Measurements from ENCODE around the gene DDX51. TPM values are rescaled to one million over a fixed set of nuclear protein-coding genes. Genes with fewer than 3 reads are reported as not detected.

Gene DDX51
- total and polyA plus RNA-seq, 2 of the 13 experiments (the other 11 are each of a cell fraction or from before 2014, with no cell fraction given), result 10.1 TPM

- Histone ChIP-seq H3K4me3 (replicated peaks in 1 of 3; ENCODE audit: insufficient read depth in 1 of 3, low read depth in 2 of 3, low read length in 3 of 3) (no peak overlapping the region), H3K27ac (ENCODE audit: extremely low read length, insufficient read depth, low read length) (no peak overlapping the region), H3K4me1 (ENCODE audit: insufficient read depth, low read length) (no peaks in the 10 kb centered on the region), H3K79me2 (ENCODE audit: insufficient read depth, low read length) (no peaks in the 10 kb centered on the region), H2AFZ (ENCODE audit: low read length) (no peak overlapping the region), H3K9me3 (ENCODE audit: low read length) (no peaks in the 10 kb centered on the region), H3K9ac (ENCODE audit: insufficient read depth, low read depth, low read length) (no peak overlapping the region), H3K27me3 (ENCODE audit: control insufficient read depth in 1 of 2, insufficient read depth in 2 of 2, low read length in 2 of 2) (peaks cover 2 to 21% of the 10 kb centered on the region in 2 experiments; a peak in 3 of 5 replicates), H3K36me3 (replicated peaks in 1 of 2; ENCODE audit: control insufficient read depth in 1 of 2, insufficient read depth in 2 of 2, low read length in 2 of 2) (peaks cover 0 to 2% of the 10 kb centered on the region in 2 experiments; a peak in 1 of 5 replicates), H3K4me2 (ENCODE audit: low read depth, low read length) (no peak overlapping the region), H4K20me1 (ENCODE audit: insufficient read depth, low read length) (0 out of 2 replicates have a peak, but pooled peaks cover 3% of the 10 kb centered on the region)
- no peak for DNase-seq (ENCODE audit: low spot score)
- intact Hi-C loops (cut with micrococcal nuclease; ENCODE audit: unreplicated experiment) (no loop called here), in situ Hi-C loops (cut with HindIII; ENCODE audit: extremely low pct_ligation_motif_present, low pct_unique_long_range_greater_than_20kb) (no loop called here)
- TF ChIP-seq CENPBD1 (CRISPR knock-in tag; IDR thresholded peaks at IDR 0.05; ENCODE audit: borderline replicate concordance, low read depth) (no peak), PHF5A (CRISPR knock-in tag; IDR thresholded peaks at IDR 0.05; ENCODE audit: low read depth, unreplicated experiment) (no peak)
- no peak for FAIRE-seq
- ChIA-PET POLR2A (interaction anchor here (0.7 to 1.7 kb wide), 2 partner anchors 8 to 60 kb away, joined by 4 to 6 read pairs; no protein-coding TSS in a partner anchor), CTCF (ENCODE audit: low intra/inter-chr PET ratio, low total read pairs) (no interaction called here)
- BruUV-seq (replicated peaks), result no TSS peak
- no peak for ATAC-seq
- WGBS (ENCODE audit: low lambda C conversion rate), result 10% methylated on average over 15 of the region's 17 CpGs
Measured at GRCh38 chr12:132161796-132162507, 17.8 kb upstream of the DDX51 start.

- Histone ChIP-seq H3K4me3 (replicated peaks in 1 of 3; ENCODE audit: insufficient read depth in 1 of 3, low read depth in 2 of 3, low read length in 3 of 3) (no peak overlapping the region), H3K9ac (ENCODE audit: insufficient read depth, low read depth, low read length) (no peak overlapping the region), H3K27me3 (ENCODE audit: control insufficient read depth in 1 of 2, insufficient read depth in 2 of 2, low read length in 2 of 2) (peaks cover 2 to 21% of the 10 kb centered on the region in 2 experiments; a peak in 3 of 5 replicates), H3K4me2 (ENCODE audit: low read depth, low read length) (no peak overlapping the region), H4K20me1 (ENCODE audit: insufficient read depth, low read length) (0 out of 2 replicates have a peak, but pooled peaks cover 3% of the 10 kb centered on the region), H3K36me3 (replicated peaks in 1 of 2; ENCODE audit: control insufficient read depth in 1 of 2, insufficient read depth in 2 of 2, low read length in 2 of 2) (peaks cover 0 to 2% of the 10 kb centered on the region in 2 experiments; a peak in 1 of 5 replicates), H3K9me3 (ENCODE audit: low read length) (no peaks in the 10 kb centered on the region), H3K4me1 (ENCODE audit: insufficient read depth, low read length) (no peaks in the 10 kb centered on the region), H2AFZ (ENCODE audit: low read length) (no peak overlapping the region), H3K27ac (ENCODE audit: extremely low read length, insufficient read depth, low read length) (no peak overlapping the region), H3K79me2 (ENCODE audit: insufficient read depth, low read length) (no peaks in the 10 kb centered on the region)
- WGBS (ENCODE audit: low lambda C conversion rate), result 30% methylated on average over 14 of the region's 14 CpGs
- peak; percentile 83 for TF ChIP-seq ZNF263 (CRISPR knock-in tag; IDR thresholded peaks at IDR 0.05)
- TF ChIP-seq TAF15 (IDR thresholded peaks at IDR 0.05; ENCODE audit: low read depth, low read length, poor library complexity, severe bottlenecking), result no peak
- TF ChIP-seq IKZF5 (CRISPR knock-in tag; IDR thresholded peaks at IDR 0.05), result no peak
- no peak for TF ChIP-seq ADNP (CRISPR knock-in tag; IDR thresholded peaks at IDR 0.05)
- no TSS peak for BruUV-seq (replicated peaks)
- ATAC-seq (no peak; the same call in 2 of the 3 replicates), DNase-seq (ENCODE audit: low spot score) (no peak), FAIRE-seq (no peak)
- POLR2A ChIA-PET, result interaction anchor here (0.7 kb wide), 1 partner anchor 60 kb away, joined by 4 read pairs; no protein-coding TSS in a partner anchor
- in situ Hi-C loops (cut with HindIII; ENCODE audit: extremely low pct_ligation_motif_present, low pct_unique_long_range_greater_than_20kb) (no loop called here), intact Hi-C loops (cut with micrococcal nuclease; ENCODE audit: unreplicated experiment) (no loop called here)
- CTCF ChIA-PET (ENCODE audit: low intra/inter-chr PET ratio, low total read pairs), result no interaction called here
Measured at GRCh38 chr12:132161036-132161781, 17.1 kb upstream of the DDX51 start.
